Spleen (tissue), 7 donors: ENCODE results near the gene SRGAP1.

Experiments
- CTCF ChIP-seq, 11 experiments: fragments of 200-600 bp in 7 of 11; fragments of 450-650 bp in 4 of 11; sonication (generic) in 4 of 11; IDR thresholded peaks in 8 of 11; conservative IDR thresholded peaks in 3 of 11; 1 replicate in 7 of 11; 2 replicates in 4 of 11; pipeline versions ENCODE4 v1.4.0 to v1.8.0; 2016 to 2021; ENCODE audit warnings: antibody characterized with exemption in 11 of 11, inconsistent platforms in 4 of 11, mild to moderate bottlenecking in 1 of 11
- POLR2A ChIP-seq, 3 donors: fragments of 450-650 bp; IDR thresholded peaks; one replicate each; pipeline ENCODE4 v1.5.1; 2017; ENCODE audit warnings: antibody characterized with exemption in 3 of 3, mild to moderate bottlenecking in 1 of 3
- POLR2AphosphoS5 ChIP-seq, 3 donors: sonication (generic); formaldehyde crosslinking; IDR thresholded peaks; one replicate each; pipeline ENCODE4 v1.5.1; 2017; ENCODE audit warnings: antibody characterized with exemption in 3 of 3
- donor health status: DM: no; HTN: no; CAD: no; lungs with moderate emphysema.
- donor health status: DM: no; HTN: no; CAD: no.
- donor health status: DM: no; HTN: no; CAD: no.

DNA sequence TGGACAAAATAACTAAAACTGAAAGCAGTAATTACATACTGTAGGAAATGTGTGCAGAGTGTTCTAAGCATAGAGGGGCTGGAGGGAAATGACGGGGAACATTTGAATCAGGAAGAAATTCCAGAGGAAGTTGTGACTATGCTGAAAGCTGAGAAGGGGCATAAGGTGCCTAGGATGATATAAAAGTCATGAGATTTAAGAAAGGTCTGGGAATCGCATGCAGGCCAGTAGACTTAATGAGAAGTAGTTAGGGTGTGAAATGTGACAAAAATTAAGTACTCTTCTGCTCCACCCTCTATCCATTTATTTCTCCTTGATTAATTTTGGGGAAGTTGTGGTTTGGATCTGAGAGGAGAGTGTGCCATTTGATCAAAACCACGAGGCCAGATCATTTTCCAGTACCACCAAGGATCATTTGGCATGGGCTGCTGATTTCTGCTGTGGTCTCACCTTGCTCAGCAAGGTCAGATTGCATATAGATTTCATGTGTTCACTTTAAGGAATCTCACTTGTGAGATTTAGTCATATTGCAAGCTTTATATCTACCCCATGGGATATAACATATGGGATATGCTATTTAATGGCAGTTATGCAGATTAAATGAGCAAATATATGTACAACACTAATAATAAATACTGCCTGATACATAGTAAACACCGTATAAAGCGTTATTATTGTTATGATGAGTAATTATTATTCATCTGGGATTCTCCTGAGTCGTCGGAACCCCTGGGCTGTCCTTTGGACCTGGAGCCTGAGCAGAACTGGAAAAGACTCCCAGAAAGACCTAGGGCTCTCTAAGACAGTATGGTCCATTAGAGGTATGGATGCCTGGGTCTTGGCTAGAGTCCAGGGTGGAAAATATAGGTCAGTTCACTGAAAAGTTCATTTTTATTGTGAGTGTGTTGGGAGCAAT is 72.3 kb downstream of the SRGAP1 start:
- no peak for TF ChIP-seq CTCF (IDR thresholded peaks at IDR 0.05 in 8 of 11, conservative IDR thresholded peaks at IDR 0.05 in 3 of 11)
- TF ChIP-seq POLR2A (IDR thresholded peaks at IDR 0.05), result no peak
- TF ChIP-seq POLR2AphosphoS5 (IDR thresholded peaks at IDR 0.05), result no peak
